GM23338 (cell line): ENCODE measurements around the gene SBF2. TPM values are rescaled to one million over a fixed set of nuclear protein-coding genes. Genes with fewer than 3 reads are reported as not detected.

Source experiments
- ATAC-seq: fragments of 200-7000 bp; cut with Tn5 transposase; 3 replicates; pipeline ENCODE4 v1.9.1; 2020
- DNase-seq: peaks from one replicate; pipeline ENCODE4 v3.0.0-alpha.2; 2015; ENCODE audit warnings: low spot score
- H2AFZ ChIP-seq: fragments of 200-600 bp; sonication (generic); 2 replicates; pipeline ENCODE4 v1.8.0; 2016; ENCODE audit warnings: antibody characterized with exemption, mild to moderate bottlenecking, moderate library complexity
- H3F3A ChIP-seq: fragments of 200-600 bp; sonication (generic); replicated peaks from 2 replicates; pipeline ENCODE4 v1.8.0; 2017; ENCODE audit warnings: antibody characterized with exemption, mixed run types, low read depth
- H3K27ac ChIP-seq: fragments of 200-600 bp; sonication (generic); 2 replicates; pipeline ENCODE4 v1.6.1; 2016; ENCODE audit warnings: low read depth
- H3K27me3 ChIP-seq: fragments of 200-600 bp; sonication (generic); 2 replicates; pipeline ENCODE4 v1.8.0; 2016; ENCODE audit warnings: mild to moderate bottlenecking, mixed run types, moderate library complexity; ENCODE audit not compliant: insufficient read depth
- H3K36me3 ChIP-seq: fragments of 200-600 bp; sonication (generic); 2 replicates; pipeline ENCODE4 v1.8.0; 2016; ENCODE audit warnings: mild to moderate bottlenecking; ENCODE audit not compliant: insufficient read depth
- H3K4me1 ChIP-seq: fragments of 200-600 bp; sonication (generic); 2 replicates; pipeline ENCODE4 v1.8.0; 2016; ENCODE audit warnings: mild to moderate bottlenecking, moderate library complexity; ENCODE audit not compliant: insufficient read depth
- H3K4me2 ChIP-seq: fragments of 200-600 bp; sonication (generic); 2 replicates; pipeline ENCODE4 v1.7.1; 2017; ENCODE audit warnings: mixed run types
- H3K4me3 ChIP-seq: fragments of 200-600 bp; sonication (generic); 2 replicates; pipeline ENCODE4 v1.6.1; 2016; ENCODE audit warnings: mixed run types
- H3K79me2 ChIP-seq: fragments of 200-600 bp; sonication (generic); replicated peaks from 2 replicates; pipeline ENCODE4 v1.8.0; 2017; ENCODE audit warnings: mild to moderate bottlenecking; ENCODE audit not compliant: insufficient read depth
- H3K9me2 ChIP-seq: fragments of 200-600 bp; sonication (generic); 2 replicates; pipeline ENCODE4 v1.8.0; 2017; ENCODE audit not compliant: insufficient read depth
- H4K20me1 ChIP-seq: fragments of 200-600 bp; sonication (generic); replicated peaks from 2 replicates; pipeline ENCODE4 v1.8.0; 2017; ENCODE audit warnings: mild to moderate bottlenecking; ENCODE audit not compliant: insufficient read depth
- H3K27ac Mint-ChIP-seq: 2 replicates; pipeline ENCODE4 v1.8.0; 2020; ENCODE audit warnings: inconsistent platforms, mild to moderate bottlenecking, moderate library complexity, mixed read lengths
- H3K27me3 Mint-ChIP-seq: 3 replicates; pipeline ENCODE4 v1.8.0; 2022; ENCODE audit warnings: low read depth, mild to moderate bottlenecking, moderate library complexity, mixed read lengths, inconsistent platforms; ENCODE audit not compliant: insufficient read depth, poor library complexity
- H3K36me3 Mint-ChIP-seq: 3 replicates; pipeline ENCODE4 v1.8.0; 2021; ENCODE audit warnings: low read depth, mild to moderate bottlenecking, inconsistent platforms, moderate library complexity, mixed read lengths
- H3K4me1 Mint-ChIP-seq: 3 replicates; pipeline ENCODE4 v1.8.0; 2020; ENCODE audit warnings: mild to moderate bottlenecking, inconsistent platforms, mixed read lengths
- H3K4me3 Mint-ChIP-seq: 3 replicates; pipeline ENCODE4 v1.8.0; 2021; ENCODE audit warnings: moderate library complexity, mild to moderate bottlenecking, inconsistent platforms, mixed read lengths
- H3K9me3 Mint-ChIP-seq: 3 replicates; pipeline ENCODE4 v1.8.0; 2020; ENCODE audit warnings: moderate library complexity, mild to moderate bottlenecking, inconsistent platforms, mixed read lengths
- CREB1 ChIP-seq: fragments of 250-450 bp; sonication (Bioruptor Pico); IDR thresholded peaks from 2 replicates; pipeline ENCODE4 v1.5.0; 2020; ENCODE audit warnings: low read depth, mild to moderate bottlenecking, moderate library complexity
- ETS1 ChIP-seq: IDR thresholded peaks from 2 replicates; pipeline ENCODE4 v1.6.1; 2016; ENCODE audit warnings: antibody characterized with exemption
- EZH2 ChIP-seq: fragments of 200-600 bp; sonication (generic); IDR thresholded peaks from one replicate; pipeline ENCODE4 v1.8.0; 2017; ENCODE audit warnings: antibody characterized with exemption, mild to moderate bottlenecking, low read depth; ENCODE audit not compliant: unreplicated experiment
- JUNB ChIP-seq: IDR thresholded peaks from one replicate; pipeline ENCODE4 v1.6.1; 2016; ENCODE audit warnings: antibody characterized with exemption; ENCODE audit not compliant: unreplicated experiment
- NANOG ChIP-seq: IDR thresholded peaks from 2 replicates; pipeline ENCODE4 v1.6.1; 2016; ENCODE audit warnings: antibody characterized with exemption, borderline replicate concordance
- POLR2AphosphoS5 ChIP-seq: IDR thresholded peaks from 2 replicates; pipeline ENCODE4 v1.6.1; 2016; ENCODE audit warnings: antibody characterized with exemption, low read depth
- REST ChIP-seq: IDR thresholded peaks from one replicate; pipeline ENCODE4 v1.6.1; 2018; ENCODE audit warnings: antibody characterized with exemption; ENCODE audit not compliant: unreplicated experiment
- STAT1 ChIP-seq: IDR thresholded peaks from one replicate; pipeline ENCODE4 v1.6.1; 2016; ENCODE audit warnings: antibody characterized with exemption; ENCODE audit not compliant: unreplicated experiment
- ZNF114 ChIP-seq: fragments of 250-450 bp; sonication (Bioruptor Pico); IDR thresholded peaks from 2 replicates; pipeline ENCODE4 v1.5.0; 2020; ENCODE audit warnings: mild to moderate bottlenecking, moderate library complexity
- ZNF331 ChIP-seq: fragments of 250-450 bp; sonication (Bioruptor Pico); IDR thresholded peaks from 2 replicates; pipeline ENCODE4 v1.5.0; 2020; ENCODE audit warnings: low read depth, mild to moderate bottlenecking, moderate library complexity
- ZNF462 ChIP-seq: fragments of 250-450 bp; sonication (Bioruptor Pico); IDR thresholded peaks from 2 replicates; pipeline ENCODE4 v1.5.0; 2020; ENCODE audit warnings: mild to moderate bottlenecking, moderate library complexity
- polyA plus RNA-seq: library from polyadenylated mRNA; unstranded; fragments of >200 nt; fragmentation: Nextera tagmentation; extraction: Ambion mirVana; gene quantifications from 2 replicates; pipeline ENCODE4 v1.2.1, GENCODE V29; 2016
- total RNA-seq: library from RNA; depleted of rRNA; stranded (reverse); fragments of >200 nt; shearing (Covaris generic); gene quantifications from 2 replicates; pipeline ENCODE4 v1.2.3, GENCODE V29; 2014

SBF2 gene
- total and polyA plus RNA-seq, 2 experiments from 2014 or later, result 25.6 to 53.5 TPM

- Mint-ChIP-seq H3K4me3 (peak overlapping the region; percentile 79), H3K27me3 (peaks cover 49% of the 10 kb centered on the region), H3K36me3 (peaks cover 44% of the 10 kb centered on the region), H3K4me1 (peaks cover 31% of the 10 kb centered on the region), H3K9me3 (peaks cover 12% of the 10 kb centered on the region), H3K27ac (peak overlapping the region; percentile 80)
- Histone ChIP-seq H3K79me2 (peaks cover 23% of the 10 kb centered on the region), H3K4me1 (peaks cover 19% of the 10 kb centered on the region), H3K4me3 (peak overlapping the region; percentile 92), H3K36me3 (no peaks in the 10 kb centered on the region), H3K9me2 (no peaks in the 10 kb centered on the region), H3K4me2 (peak overlapping the region; percentile 69), H3F3A (peaks cover 21% of the 10 kb centered on the region), H3K27ac (peak overlapping the region; percentile 72), H4K20me1 (peaks cover 5% of the 10 kb centered on the region; the same call in 1 of the 2 replicates), H3K27me3 (peaks cover 60% of the 10 kb centered on the region), H2AFZ (no peak overlapping the region)
- ATAC-seq, result no peak
- TF ChIP-seq NANOG, result no peak
- TF ChIP-seq EZH2, result no peak
- no peak for TF ChIP-seq ZNF462 (CRISPR knock-in tag)
- no peak for TF ChIP-seq POLR2AphosphoS5
- no peak for TF ChIP-seq JUNB
- TF ChIP-seq REST, result no peak
- TF ChIP-seq STAT1, result no peak
- no peak for TF ChIP-seq ZNF114 (CRISPR knock-in tag)
- TF ChIP-seq ZNF331 (CRISPR knock-in tag), result no peak
- no peak for TF ChIP-seq CREB1
- no peak for TF ChIP-seq ETS1
- DNase-seq, result no peak
These were observed 13.0 kb upstream of the SBF2 start for GRCh38 chr11:10307022-10307399.
